Endothelial cell of umbilical vein (primary cell): ENCODE data around the gene ZNF620. TPM values are rescaled to one million over a fixed set of nuclear protein-coding genes. Genes with fewer than 3 reads are reported as not detected.
"Not testable (repeated sequence)": the region's sequence is repeated elsewhere in the genome, so short reads cannot be mapped to it uniquely, and the experiment has no call there.

Experiments
- BruUV-seq: library from RNA; stranded (reverse); fragments of 400-500 nt; replicated peaks from 2 replicates; lab custom pipeline; 2021; lab: Mats Ljungman, UMichigan
- CTCF ChIA-PET: fragments of 300-600, 350-600 bp; sonication (Branson Sonifier 250); formaldehyde crosslinking; loops from one replicate; lab custom pipeline; 2021; ENCODE audit warnings: antibody characterized with exemption, inconsistent platforms; lab: Charles Lee
- POLR2A ChIA-PET: fragments of 300-600, 350-600 bp; sonication (Branson Sonifier 250); formaldehyde crosslinking; loops from one replicate; lab custom pipeline; 2021; ENCODE audit warnings: antibody characterized with exemption, inconsistent platforms; lab: Charles Lee
- DNase-seq: peaks from one replicate; pipeline ENCODE4 v3.0.0-alpha.2; 2011; ENCODE audit warnings: low read depth, low spot score
- FAIRE-seq: peaks from 2 replicates; lab custom pipeline; 2011; peaks lifted over from hg19 to GRCh38; lab: Jason Lieb, UNC
- H2AFZ ChIP-seq: 2 replicates; pipeline ENCODE4 v1.6.0; 2012; ENCODE audit warnings: low read depth, low read length, control low read depth, inconsistent platforms
- H3K27ac ChIP-seq: 2 replicates; pipeline ENCODE4 v1.5.1; 2011; ENCODE audit warnings: low read depth, mild to moderate bottlenecking, control low read depth, low read length, moderate library complexity; ENCODE audit not compliant: insufficient read depth
- H3K27me3 ChIP-seq, 2 experiments: 2 replicates each; pipeline versions ENCODE4 v1.6.0 to v1.6.1; 2011; ENCODE audit warnings: low read length in 2 of 2, mixed read lengths in 1 of 2; ENCODE audit not compliant: control insufficient read depth in 2 of 2, insufficient read depth in 2 of 2
- H3K36me3 ChIP-seq, 2 experiments: 2 replicates in 1 of 2; 3 replicates in 1 of 2; pipeline ENCODE4 v1.5.1; 2011; ENCODE audit warnings: low read length in 2 of 2, mild to moderate bottlenecking in 1 of 2, moderate library complexity in 1 of 2; ENCODE audit not compliant: control insufficient read depth in 2 of 2, insufficient read depth in 2 of 2; ENCODE audit errors: extremely low read depth in 1 of 2
- H3K4me1 ChIP-seq: 3 replicates; pipeline ENCODE4 v1.5.1; 2011; ENCODE audit warnings: mild to moderate bottlenecking, low read length; ENCODE audit not compliant: control insufficient read depth, insufficient read depth; ENCODE audit errors: extremely low read depth
- H3K4me2 ChIP-seq: 2 replicates; pipeline ENCODE4 v1.6.1; 2011; ENCODE audit warnings: low read length, control low read depth, mixed read lengths; ENCODE audit not compliant: insufficient read depth
- H3K4me3 ChIP-seq, 3 experiments: fragments of 200-600 bp in 1 of 3; sonication (generic), shearing (Covaris generic) in 1 of 3; replicated peaks in 1 of 3; 2 replicates each; pipeline ENCODE4 v1.5.1; 2011 to 2016; ENCODE audit warnings: control low read depth in 3 of 3, low read length in 3 of 3, mild to moderate bottlenecking in 2 of 3, inconsistent platforms in 1 of 3, low read depth in 1 of 3, moderate library complexity in 1 of 3; ENCODE audit not compliant: insufficient read depth in 1 of 3
- H3K79me2 ChIP-seq: 2 replicates; pipeline ENCODE4 v1.6.0; 2012; ENCODE audit warnings: low read length, inconsistent platforms; ENCODE audit not compliant: control insufficient read depth, insufficient read depth
- H3K9ac ChIP-seq: replicated peaks from 2 replicates; pipeline ENCODE3; 2011; ENCODE audit warnings: low read length, control low read depth; ENCODE audit not compliant: insufficient read depth; ENCODE audit errors: extremely low read depth
- H3K9me1 ChIP-seq: replicated peaks from 3 replicates; pipeline ENCODE4 v1.6.0; 2011; ENCODE audit warnings: mild to moderate bottlenecking, low read length; ENCODE audit not compliant: control insufficient read depth, insufficient read depth; ENCODE audit errors: extremely low read depth
- H3K9me3 ChIP-seq: replicated peaks from 2 replicates; pipeline ENCODE4 v1.5.1; 2012; ENCODE audit warnings: low read length, inconsistent platforms; ENCODE audit not compliant: control insufficient read depth, insufficient read depth
- H4K20me1 ChIP-seq: replicated peaks from 2 replicates; pipeline ENCODE3; 2011; ENCODE audit warnings: mild to moderate bottlenecking, low read length; ENCODE audit not compliant: control insufficient read depth, insufficient read depth; ENCODE audit errors: extremely low read depth
- CTCF ChIP-seq, 2 donors: IDR thresholded peaks; 1 replicate in 1 of 2; 2 replicates in 1 of 2; pipeline ENCODE4 v1.5.1; 2011; ENCODE audit warnings: low read length in 2 of 2, mild to moderate bottlenecking in 2 of 2, moderate library complexity in 2 of 2, control low read depth in 1 of 2, inconsistent platforms in 1 of 2, low read depth in 1 of 2; ENCODE audit not compliant: insufficient read depth in 1 of 2; ENCODE audit errors: extremely low read depth in 1 of 2
- EZH2 ChIP-seq: IDR thresholded peaks from 2 replicates; pipeline ENCODE4 v1.6.1; 2012; ENCODE audit warnings: borderline replicate concordance, low read depth, mild to moderate bottlenecking, moderate library complexity, low read length, inconsistent platforms; ENCODE audit not compliant: severe bottlenecking
- FOS ChIP-seq: IDR thresholded peaks from 2 replicates; pipeline ENCODE4 v1.6.1; 2011; ENCODE audit warnings: mild to moderate bottlenecking, low read length, moderate library complexity, borderline replicate concordance; ENCODE audit not compliant: insufficient read depth
- GATA2 ChIP-seq: IDR thresholded peaks from 2 replicates; pipeline ENCODE4 v1.7.0; 2011; ENCODE audit warnings: low read depth, mild to moderate bottlenecking, moderate library complexity, mixed read lengths, low read length; ENCODE audit not compliant: insufficient read length, insufficient read depth
- JUN ChIP-seq: IDR thresholded peaks from 2 replicates; pipeline ENCODE4 v1.6.1; 2011; ENCODE audit warnings: borderline replicate concordance, low read depth; ENCODE audit not compliant: insufficient read length, insufficient read depth
- MAX ChIP-seq: IDR thresholded peaks from 2 replicates; pipeline ENCODE4 v1.6.1; 2011; ENCODE audit not compliant: insufficient read depth, insufficient read length
- MYC ChIP-seq: IDR thresholded peaks from one replicate; pipeline ENCODE4 v1.6.1; 2011; ENCODE audit warnings: mild to moderate bottlenecking, low read depth, low read length
- POLR2A ChIP-seq: IDR thresholded peaks from 2 replicates; pipeline ENCODE4 v1.6.1; 2012; ENCODE audit warnings: low read depth, mild to moderate bottlenecking, control low read depth, low read length
- POLR2AphosphoS5 ChIP-seq: IDR thresholded peaks from 2 replicates; pipeline ENCODE4 v1.6.1; 2012; ENCODE audit warnings: low read depth, mild to moderate bottlenecking, control low read depth, low read length, moderate library complexity; ENCODE audit not compliant: insufficient read depth
- dilution Hi-C: fragments of 300-500 bp; cut with MboI; formaldehyde crosslinking; loops from one replicate; pipeline ENCODE4 v1.15.0; 2019; ENCODE audit warnings: low sequenced_read_pairs; ENCODE audit not compliant: extremely low pct_ligation_motif_present
- intact Hi-C: fragments of 100-400 bp; cut with micrococcal nuclease; formaldehyde crosslinking; loops from one replicate; pipeline ENCODE4 v1.10.0; 2022
- polyA plus RNA-seq, 4 experiments: library from polyadenylated mRNA; depleted of rRNA in 3 of 4; stranded (reverse) in 3 of 4; unstranded in 1 of 4; fragments of >200 nt; gene quantifications; 2 replicates each; pipeline versions ENCODE4 v1.2.1 to v1.2.3, GENCODE V29; 2011 to 2012; ENCODE audit warnings: missing spikeins in 1 of 4
- total RNA-seq: library from RNA; stranded (reverse); gene quantifications from 2 replicates; pipeline ENCODE4 v1.2.3, GENCODE V29; 2021

Gene ZNF620
- total and polyA plus RNA-seq, 2 donors (not counting 3 experiments of a cell fraction or from before 2014, with no cell fraction given), result 1.9 to 4.0 TPM

GRCh38 chr3:40461161-40461560 is 44.7 kb upstream of the ZNF620 start:
- CTCF ChIA-PET, result no interaction called here
- no peak for FAIRE-seq
- Histone ChIP-seq H3K9ac (no peak overlapping the region), H3K4me2 (no peak overlapping the region), H3K27ac (no peak overlapping the region), H3K4me1 (peaks cover 11% of the 10 kb centered on the region), H3K79me2 (peaks cover 28% of the 10 kb centered on the region), H2AFZ (no peak overlapping the region), H3K9me1 (no peaks in the 10 kb centered on the region), H3K36me3 (peaks cover 14 to 31% of the 10 kb centered on the region in 2 experiments), H3K27me3 (no peaks in the 10 kb centered on the region), H3K9me3 (no peaks in the 10 kb centered on the region), H4K20me1 (peaks cover 6% of the 10 kb centered on the region), H3K4me3 (no peak overlapping the region)
- intact Hi-C loops, result no loop called here
- dilution Hi-C loops, result no loop called here
- no TSS peak for BruUV-seq
- POLR2A ChIA-PET, result no interaction called here
- no peak for TF ChIP-seq MYC
- no peak for TF ChIP-seq MAX
- TF ChIP-seq FOS, result no peak
- no peak for TF ChIP-seq POLR2A
- no peak for TF ChIP-seq CTCF (IDR thresholded peaks at IDR 0.05; ENCODE audit: extremely low read depth in 1 of 2, insufficient read depth in 1 of 2, low read depth in 1 of 2, low read length in 2 of 2)
- TF ChIP-seq GATA2, result no peak
- TF ChIP-seq EZH2, result no peak
- no peak for TF ChIP-seq JUN
- no peak for TF ChIP-seq POLR2AphosphoS5
- DNase-seq, result no peak

GRCh38 chr3:40462838-40463237 is 43.0 kb upstream of the ZNF620 start:
- H3K4me2 ChIP-seq, H3K27ac ChIP-seq, H2AFZ ChIP-seq, H3K9me3 ChIP-seq, H3K4me3 ChIP-seq, intact Hi-C loops, dilution Hi-C loops, H3K9ac ChIP-seq, H3K27me3 ChIP-seq, BruUV-seq, H3K9me1 ChIP-seq, FAIRE-seq, POLR2A ChIA-PET, H4K20me1 ChIP-seq, DNase-seq: not testable (repeated sequence)
- Histone ChIP-seq H3K36me3 (peaks cover 14 to 31% of the 10 kb centered on the region in 2 experiments), H3K4me1 (peaks cover 10% of the 10 kb centered on the region), H3K79me2 (peaks cover 22% of the 10 kb centered on the region)
- CTCF ChIA-PET, result interaction anchor here (1.2 kb wide), 1 partner anchor 11 kb away, joined by 3 read pairs; no protein-coding TSS in a partner anchor
